HG02571 (cell line): Measurements from ENCODE around the gene MCC.

Experiments used
- ATAC-seq: cut with Tn5 transposase; IDR thresholded peaks from one replicate; pipeline ENCODE4 v1.9.1; 2021; ENCODE audit warnings: mild to moderate bottlenecking, moderate library complexity; ENCODE audit not compliant: unreplicated experiment

The MCC gene

DNA sequence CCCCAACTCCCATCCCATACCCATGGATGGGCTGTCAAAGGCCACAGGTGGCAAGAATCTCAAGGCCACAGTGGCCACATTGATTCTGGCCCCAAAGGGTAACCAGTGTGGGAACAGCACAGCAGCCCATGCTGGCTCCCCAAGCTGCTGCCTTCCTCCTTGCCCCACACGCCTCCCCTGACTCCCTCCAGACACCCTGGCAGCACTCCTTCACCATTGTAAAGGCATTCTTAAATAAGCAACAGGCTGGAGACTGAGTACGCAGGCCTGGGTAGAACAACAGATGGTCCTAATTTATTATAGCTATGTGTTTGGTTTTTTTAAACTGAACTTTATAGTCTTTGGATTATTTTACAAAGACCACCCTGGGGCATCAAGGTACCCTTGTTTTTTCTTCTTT lies 212.3 kb downstream of the MCC start:
- ATAC-seq: no peak

DNA sequence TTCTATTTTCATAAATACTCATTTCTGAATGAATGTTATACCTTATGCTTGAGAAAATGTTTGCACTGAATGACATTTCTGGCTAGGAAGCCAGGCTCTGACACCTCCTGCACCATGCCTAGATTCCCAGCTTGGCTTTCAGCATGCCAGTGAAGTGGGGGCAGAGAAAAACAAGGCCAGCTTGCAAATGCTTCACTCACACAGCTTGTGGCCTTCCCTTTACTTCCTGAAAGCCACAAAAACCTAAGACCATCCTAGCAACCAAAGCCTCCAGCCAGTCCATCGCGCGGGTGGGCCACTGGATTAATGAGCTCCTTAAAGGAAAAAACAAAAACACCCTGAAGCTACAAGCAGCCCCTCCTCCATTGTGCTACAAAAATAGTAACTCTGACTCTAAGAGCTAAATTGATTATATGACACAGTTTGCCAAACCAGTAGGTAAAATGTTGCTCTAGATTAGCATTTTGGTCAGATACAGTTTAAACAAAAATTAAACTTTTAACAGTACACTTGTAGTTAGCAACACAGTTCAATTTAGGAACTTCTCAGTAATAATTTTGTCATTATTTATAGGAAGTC lies 213.3 kb downstream of the MCC start:
- no peak for ATAC-seq

DNA sequence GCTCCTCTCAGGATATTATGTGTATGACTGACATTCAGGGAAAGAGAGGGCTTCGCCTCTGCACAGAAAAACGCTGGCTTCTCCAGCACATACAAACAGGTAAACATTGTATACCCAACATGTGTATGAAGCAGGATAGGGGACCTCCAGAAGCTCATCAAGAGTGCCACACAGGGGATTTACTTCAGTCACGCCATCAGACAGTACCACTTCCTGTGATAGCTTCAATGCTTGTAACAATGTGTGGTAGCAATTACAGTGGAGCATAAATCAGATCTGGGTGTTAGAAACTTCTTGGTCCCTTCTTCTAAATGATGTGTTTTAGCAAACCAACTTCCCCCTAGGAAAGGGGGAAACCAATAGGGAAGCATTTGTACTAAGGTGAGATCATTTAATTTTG lies 214.3 kb downstream of the MCC start:
- no peak for ATAC-seq

DNA sequence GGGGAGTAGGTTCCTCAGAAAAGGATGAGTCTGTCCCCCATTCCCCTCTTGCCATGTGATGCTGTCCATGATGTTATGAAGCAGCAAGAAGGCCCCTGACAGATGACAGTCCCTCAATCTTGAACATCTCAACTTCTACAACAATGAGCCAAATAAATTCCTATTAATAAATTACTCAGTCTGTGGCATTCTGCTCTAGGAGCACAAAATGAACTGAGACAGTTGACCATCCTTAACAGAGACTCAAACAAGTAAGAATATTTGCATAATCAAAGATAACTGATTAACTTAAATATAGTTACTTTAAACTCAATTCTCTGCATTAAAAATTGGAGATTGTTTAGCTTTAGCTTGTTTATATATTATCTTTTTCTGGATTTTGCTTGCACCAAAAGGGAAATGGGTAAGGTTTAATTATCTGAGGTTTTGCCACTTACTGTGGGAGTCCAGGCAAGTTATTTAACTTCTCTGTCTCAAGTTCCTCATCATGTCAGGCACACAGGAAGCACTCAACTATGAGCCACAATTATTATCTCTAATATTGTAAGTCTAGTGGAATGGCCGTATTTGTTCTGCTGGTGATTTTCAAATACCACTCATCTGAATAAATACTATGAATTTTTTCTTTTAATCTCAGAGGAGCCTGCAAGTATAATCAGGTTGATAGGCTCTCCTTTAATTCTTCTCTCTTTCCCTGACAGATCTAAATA lies 216.4 kb downstream of the MCC start:
- no peak for ATAC-seq

DNA sequence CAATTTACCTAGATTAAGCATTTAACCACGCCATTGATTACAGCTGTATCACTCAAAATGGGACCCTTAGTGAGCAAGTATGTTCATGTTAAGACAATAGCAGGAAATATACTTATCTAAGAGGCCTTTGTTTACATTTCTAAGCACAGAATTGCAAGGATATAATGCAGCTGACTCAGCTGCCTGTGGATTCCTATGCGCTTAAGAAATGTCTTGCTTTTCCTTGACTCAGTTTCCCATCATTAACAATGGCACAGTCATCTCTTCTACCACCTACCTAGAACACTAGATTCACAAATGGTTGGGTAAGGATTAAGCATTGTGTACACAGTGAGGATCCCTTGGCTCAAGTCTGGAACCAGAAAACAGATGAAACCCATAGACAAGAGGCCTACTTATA lies 217.2 kb downstream of the MCC start:
- ATAC-seq: no peak

DNA sequence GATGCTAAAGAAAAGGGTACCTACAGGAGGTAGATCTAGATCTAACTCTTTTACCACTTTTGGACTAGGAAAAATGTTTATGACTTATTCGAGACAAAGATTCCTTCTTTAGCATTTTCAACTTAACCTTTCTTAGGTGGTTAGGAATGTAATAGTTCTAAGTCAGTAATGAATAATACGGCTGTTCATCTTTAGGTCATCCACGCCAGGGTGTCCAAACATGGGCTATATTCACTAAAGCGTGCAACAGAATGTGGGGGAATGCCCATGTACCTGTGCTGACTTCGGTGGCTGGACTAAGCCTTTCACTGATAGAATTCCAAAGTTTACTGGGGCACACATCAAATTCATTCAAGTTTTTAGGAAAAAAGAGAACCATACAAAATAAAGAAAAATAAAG lies 218.2 kb downstream of the MCC start:
- ATAC-seq: no peak

DNA sequence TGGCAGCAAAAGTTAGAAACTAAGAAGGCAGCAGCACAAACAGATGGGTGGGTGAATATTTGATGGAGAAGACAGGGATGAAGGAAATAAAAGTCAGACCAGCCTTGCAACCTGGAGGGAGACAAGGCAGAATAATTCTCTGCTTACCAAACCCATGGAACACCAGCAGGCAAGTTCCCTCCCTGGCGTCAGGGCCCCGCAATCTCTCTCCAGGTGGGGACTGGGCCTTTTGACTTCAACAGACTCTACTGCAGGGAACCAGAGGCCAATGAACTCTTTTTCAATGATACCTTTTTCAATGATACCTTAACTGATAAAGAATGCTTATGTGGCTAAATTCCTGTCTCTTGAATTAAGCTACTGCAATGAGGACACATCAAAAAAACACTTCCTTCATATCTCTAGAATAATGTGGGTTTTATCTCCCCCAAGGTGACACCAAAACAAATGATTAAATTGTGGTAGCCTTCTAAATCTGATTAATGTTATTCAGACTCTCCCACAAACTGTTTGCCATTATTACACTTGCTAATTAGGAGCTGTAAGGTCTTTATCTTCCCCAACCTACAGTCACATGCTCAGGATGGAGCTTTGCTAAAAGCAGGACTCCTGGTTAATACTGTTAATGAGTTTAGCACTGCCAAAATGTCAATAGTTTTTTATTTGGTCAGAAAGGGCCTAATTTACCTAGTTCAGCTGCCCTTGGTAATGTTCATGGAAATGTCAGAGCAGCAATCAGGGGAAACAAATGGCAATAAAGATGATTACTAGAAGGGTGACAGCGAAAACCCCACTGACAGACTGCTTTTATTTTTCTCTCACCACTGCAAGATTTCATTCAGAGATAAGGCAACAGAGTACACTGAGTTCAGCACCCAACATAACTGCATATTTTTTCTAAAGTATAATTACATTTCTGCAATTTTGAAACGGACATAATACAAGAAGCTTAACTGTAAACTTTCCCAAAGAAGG lies 218.9 kb downstream of the MCC start:
- no peak for ATAC-seq

DNA sequence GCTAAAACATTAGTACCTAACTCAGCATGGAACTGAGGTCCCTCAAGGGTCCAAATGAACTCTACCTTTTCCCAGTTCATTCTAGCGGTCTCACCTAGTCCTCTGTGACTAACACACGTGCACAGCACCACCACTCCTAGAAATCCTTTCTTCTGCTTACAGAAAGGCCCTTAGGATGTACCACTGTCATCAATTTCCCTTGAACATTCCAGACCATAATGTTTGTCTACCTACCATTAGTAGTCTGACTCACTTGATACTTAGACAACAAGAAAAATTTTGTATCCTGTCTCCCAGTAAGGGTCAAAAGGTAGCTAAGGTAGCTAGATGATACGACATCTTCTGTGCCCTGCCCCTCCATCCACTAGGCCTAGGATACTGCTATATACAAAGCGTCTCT lies 220.0 kb downstream of the MCC start:
- no peak for ATAC-seq

DNA sequence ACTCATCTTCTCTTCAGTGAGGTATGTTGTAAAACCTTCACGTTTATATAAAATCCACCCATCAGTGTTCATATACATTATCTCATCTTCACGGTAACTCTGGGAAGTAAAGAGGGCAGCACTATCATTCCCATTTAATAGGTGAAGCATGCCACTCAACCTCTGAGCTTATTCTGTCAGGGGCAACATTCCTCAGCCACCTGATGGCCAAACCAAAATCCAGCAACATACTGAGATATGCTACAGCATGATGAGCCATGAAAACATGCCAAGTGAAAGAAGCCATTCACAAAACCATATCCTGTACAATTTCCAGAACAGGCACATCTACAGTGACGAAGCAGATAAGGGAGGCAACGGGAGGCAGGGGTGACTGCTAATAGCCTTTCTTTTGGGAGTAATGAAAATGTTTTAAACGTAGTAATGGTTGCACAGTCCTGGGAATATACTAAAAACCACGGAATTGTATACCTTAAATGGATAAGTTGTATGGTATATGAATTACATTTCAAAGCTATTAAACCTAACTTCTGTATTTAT lies 220.8 kb downstream of the MCC start:
- no peak for ATAC-seq

DNA sequence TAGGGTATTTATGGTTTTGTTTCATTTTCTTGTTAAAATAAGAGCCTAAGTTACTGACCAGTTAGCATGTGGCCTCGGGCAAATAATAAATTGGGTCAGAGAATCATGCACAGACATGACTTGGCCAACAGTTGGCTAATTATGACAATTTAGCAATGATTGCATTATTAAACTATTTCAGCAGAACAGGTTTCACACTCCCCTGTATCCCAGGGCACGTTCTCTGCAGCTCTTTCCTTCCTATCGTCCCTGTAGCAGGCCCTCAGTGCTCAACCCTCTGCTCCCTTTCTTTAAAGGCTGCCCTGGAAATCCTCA lies 221.4 kb downstream of the MCC start:
- no peak for ATAC-seq

DNA sequence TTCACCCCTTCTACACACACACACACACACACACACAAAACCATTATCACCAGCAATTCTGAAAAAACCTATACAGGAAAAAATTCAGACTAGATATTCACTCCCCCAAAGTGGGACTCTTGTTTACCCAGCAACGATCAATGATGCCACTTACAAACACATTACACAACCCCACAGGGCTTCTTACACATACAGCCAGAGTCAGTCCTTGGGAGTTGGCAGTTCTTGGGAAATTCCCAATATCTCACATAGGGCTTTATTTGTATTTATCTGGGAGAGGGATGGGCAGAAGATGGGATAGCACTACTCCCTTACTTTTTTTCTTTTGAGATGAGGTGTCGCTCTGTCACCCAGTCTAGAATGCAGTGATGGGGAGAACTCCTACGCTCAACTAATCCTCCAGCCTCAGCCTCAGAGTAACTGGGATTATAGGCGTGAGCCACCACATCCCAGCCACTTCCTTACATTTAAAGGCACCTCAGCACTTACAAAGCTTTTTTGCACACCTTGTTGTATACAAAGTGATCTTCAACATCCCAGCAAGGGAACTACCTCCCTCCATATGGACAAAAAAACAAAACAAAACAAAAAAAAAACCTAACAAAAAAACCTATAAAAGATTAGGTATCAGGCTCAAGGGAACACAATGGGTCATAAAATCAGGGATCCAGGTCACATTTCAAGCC lies 221.9 kb downstream of the MCC start:
- ATAC-seq: no peak

DNA sequence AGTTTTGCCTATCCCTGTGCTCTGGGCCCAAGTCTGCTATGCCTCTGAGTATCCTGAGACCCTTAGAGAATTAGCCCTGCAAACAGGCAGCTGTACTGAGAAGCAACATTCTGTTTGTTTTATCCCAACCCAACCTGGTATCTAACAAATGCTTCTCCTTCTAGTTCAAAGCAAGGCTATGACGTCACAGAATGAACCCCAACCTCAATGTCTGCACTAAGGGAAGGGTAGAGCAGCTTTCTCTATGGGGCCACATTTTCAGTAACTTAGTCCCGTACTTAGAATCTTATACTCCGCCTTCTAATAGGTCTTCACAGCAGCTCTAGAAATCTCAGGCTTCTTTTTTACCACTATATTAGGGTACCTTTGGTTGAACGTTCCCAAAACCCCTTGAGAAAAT lies 223.1 kb downstream of the MCC start:
- no peak for ATAC-seq

DNA sequence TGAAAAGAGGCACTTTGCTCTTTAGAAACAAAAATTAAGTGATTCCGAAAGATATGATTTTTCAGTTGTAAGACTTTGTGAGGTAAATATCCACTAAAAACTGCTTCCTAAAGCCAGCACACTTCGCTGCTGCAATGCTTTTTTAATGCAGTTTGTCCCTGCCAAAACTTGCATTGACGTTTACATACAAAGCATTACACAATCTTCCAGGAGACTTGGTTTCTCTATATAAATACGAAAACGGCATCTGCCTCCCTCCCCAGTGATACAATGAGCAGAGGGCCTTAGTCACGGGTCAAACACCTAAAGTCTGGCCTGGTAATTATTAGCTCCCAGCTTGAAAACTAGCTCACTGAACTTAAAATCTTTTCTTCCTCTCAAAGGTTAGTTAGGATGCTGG lies 224.2 kb downstream of the MCC start:
- ATAC-seq: no peak

DNA sequence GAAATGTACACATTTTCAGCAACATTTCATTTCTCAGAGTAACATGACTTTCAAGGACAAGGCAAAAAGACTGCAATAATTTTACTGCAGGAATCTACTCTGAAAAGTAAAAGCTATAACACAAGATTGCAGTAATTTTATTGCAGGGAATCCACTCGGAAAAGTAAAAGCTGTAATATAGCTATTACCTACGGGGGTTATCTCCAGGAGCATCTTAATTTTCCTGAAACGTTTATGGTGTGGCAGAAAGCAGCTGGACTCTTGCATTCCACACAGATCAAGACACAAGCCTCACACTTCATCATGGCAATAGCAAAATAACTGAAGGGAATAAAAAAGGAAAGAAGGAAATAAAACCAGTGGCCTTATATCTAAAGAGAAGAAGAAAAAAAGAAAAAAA lies 224.7 kb downstream of the MCC start:
- ATAC-seq: no peak

DNA sequence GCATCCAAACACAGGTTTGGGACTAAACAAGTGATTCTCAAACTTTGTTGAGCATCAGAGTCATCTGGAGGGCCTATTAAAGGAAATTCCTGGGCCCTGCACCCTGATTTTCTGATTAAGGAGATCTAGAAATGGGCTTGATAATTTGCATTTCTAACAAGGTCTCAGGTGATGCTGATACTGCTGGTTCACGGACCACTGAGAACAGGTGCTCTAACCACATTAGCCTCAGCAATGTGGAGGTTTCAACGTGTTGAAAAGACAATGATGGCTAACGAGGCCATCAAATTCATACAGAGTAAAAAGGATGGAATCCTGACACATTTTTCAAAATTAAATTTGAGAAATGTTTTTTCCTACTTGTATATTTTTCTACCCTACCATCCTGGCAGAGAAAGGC lies 225.6 kb downstream of the MCC start:
- no peak for ATAC-seq

DNA sequence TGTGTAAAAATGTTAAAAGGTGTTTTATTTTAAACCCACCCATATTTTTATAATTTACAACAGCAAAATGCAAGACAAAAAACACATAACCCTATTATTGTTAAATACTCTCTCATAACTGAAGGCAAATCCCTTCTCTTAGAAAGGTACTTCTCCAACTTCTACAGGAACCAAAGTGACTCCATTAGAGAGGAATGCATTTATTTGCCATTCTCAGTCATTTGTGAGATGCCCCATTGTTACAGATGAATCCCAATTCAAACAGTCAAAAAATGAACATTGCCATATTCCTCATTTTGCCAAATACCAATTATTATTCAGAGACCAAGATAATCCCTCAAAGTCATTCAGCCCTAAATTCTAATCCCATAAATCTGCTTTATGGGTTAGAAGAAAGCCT lies 229.2 kb downstream of the MCC start:
- no peak for ATAC-seq

DNA sequence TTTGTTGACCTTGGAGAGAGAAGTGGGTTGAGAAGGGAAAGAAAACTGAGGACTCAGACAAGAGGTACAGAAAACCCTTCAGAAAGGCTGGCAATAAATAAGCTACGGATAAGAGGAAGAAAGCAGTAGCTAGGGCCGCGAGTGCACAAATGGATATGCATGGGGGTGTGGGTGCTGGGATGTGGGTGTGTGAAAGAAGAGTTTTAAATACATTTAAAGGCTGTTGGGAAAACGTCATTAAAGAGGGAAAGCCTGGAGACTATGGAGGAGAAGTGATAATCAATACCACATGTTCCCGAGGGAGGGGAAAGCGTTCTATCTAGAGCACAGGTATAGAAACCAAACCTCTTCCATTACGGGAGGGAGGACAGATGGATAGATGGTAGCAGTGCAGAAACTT lies 230.7 kb downstream of the MCC start:
- ATAC-seq: no peak

DNA sequence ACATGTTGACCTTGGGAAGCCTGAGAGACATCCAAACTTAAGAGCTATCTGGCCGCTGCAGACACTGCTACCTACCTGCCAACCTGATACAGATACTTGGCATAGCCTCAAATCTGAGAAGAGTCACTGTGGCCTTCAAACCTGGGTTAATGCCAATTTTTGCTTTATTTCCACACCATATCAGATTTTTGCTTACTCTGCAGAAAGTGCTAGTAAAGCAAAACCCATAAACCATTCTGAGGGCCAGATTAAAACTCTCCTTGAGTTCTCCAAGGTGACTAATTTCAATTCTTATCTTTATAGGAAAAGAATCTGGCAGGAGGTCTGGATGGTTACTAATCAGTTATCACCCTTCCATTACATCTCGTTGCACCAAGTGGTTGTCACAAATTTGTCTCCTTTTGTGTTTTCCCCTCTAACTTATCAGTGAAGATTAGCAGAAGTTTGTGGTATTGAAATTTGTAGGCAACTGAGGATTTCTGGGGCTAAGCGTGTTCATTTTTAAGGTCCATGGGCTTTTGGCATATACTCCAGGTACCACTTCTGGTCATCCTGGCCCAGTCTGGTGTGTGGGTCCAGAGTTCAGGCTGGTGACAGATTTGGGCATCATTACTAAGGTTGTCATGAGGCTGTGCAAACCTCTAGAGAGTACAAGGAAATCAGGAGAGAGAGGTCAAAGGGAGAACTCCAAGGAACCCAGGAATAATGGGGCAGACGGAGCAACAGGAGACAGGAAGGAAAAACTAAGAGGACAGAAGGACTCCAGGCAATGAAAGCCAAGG lies 231.4 kb downstream of the MCC start:
- no peak for ATAC-seq

DNA sequence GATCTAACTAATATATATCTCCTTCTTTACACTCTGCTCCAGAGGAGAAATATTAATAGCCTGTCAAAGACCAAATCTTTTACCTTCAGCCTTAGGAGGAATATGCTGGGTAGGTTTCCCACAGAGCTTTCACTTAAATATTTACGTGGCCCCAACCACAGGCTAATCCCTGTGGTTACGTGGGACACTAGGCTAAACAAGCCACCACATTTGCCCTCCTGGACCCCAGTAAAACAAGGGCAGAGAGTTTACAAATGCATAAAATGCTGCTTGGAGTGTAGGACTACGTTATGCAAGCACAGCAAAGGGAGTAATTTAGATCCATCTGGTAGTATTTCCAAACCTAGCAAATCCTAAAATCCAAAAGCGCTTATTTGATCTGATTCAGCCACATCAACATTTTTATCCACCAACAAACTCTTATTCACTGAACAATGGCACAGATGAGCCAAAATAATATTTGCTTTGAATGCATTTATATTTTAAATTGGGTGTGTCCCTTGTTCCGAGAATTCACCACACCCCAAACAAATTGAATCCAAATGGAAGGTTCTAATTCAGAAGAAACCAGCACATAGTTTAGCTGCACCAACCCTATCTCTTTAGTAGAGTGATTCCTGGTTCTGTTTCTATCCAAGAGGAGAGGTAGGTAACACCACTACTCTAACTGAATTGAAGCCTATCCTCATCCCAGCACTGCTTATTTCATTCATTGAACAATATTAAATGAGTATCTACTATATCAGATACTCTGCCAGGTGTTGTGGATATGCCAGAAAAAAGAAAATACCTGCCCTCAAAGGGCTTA lies 232.5 kb downstream of the MCC start:
- ATAC-seq: no peak

DNA sequence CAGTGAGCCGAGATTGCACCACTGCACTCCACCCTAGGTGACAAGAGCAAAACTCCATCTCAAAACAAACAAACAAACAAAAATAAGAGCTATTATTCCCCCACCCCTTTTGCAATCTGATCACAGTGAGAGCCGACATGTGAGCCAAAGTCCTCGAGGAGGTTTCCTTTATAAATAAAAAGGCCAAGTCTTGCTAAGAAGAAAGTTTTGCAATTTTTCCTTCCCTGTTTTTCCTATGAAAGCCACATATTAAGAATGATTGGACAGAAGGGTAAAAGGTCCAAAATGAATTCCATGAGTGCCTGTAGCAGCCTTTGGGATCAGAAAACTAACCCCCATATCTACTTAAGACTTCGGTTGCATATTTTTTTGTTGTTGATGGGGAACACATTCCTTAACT lies 233.1 kb downstream of the MCC start:
- no peak for ATAC-seq
